Spleen (tissue), 11 donors: ENCODE measurements around the gene RBM38. TPM values are rescaled to one million over a fixed set of nuclear protein-coding genes. Genes with fewer than 3 reads are reported as not detected.
"Not testable (repeated sequence)": the region's sequence is repeated elsewhere in the genome, so short reads cannot be mapped to it uniquely, and the experiment has no call there.

Experiments used
- DNase-seq: peaks from one replicate; pipeline ENCODE4 v3.0.0-alpha.2; 2020
- H3K27ac ChIP-seq, 8 donors: fragments of 200-600 bp; sonication (generic) in 7 of 8; 1 replicate in 4 of 8; 2 replicates in 4 of 8; pipeline versions ENCODE4 v1.5.0 to v1.8.0; 2016 to 2021; ENCODE audit warnings: inconsistent platforms in 4 of 8, mild to moderate bottlenecking in 4 of 8, moderate library complexity in 1 of 8
- H3K27me3 ChIP-seq, 7 donors: fragments of 200-600 bp; sonication (generic) in 6 of 7; replicated peaks in 1 of 7; 1 replicate in 4 of 7; 2 replicates in 3 of 7; pipeline versions ENCODE4 v1.5.0 to v1.8.0; 2016 to 2021; ENCODE audit warnings: inconsistent platforms in 3 of 7, mild to moderate bottlenecking in 1 of 7
- H3K36me3 ChIP-seq, 6 donors: fragments of 200-600 bp; sonication (generic) in 5 of 6; 1 replicate in 4 of 6; 2 replicates in 2 of 6; pipeline versions ENCODE4 v1.5.0 to v1.8.0; 2016 to 2021; ENCODE audit warnings: inconsistent platforms in 2 of 6
- H3K4me1 ChIP-seq, 6 donors: fragments of 200-600 bp; sonication (generic) in 5 of 6; 1 replicate in 3 of 6; 2 replicates in 3 of 6; pipeline versions ENCODE4 v1.5.0 to v1.8.0; 2016 to 2021; ENCODE audit warnings: inconsistent platforms in 3 of 6
- H3K4me3 ChIP-seq, 8 donors: fragments of 200-600 bp; sonication (generic) in 7 of 8; 1 replicate in 4 of 8; 2 replicates in 4 of 8; pipeline versions ENCODE4 v1.5.0 to v1.8.0; 2016 to 2021; ENCODE audit warnings: inconsistent platforms in 4 of 8, mild to moderate bottlenecking in 4 of 8, moderate library complexity in 2 of 8
- H3K9me3 ChIP-seq, 8 donors: fragments of 200-600 bp; sonication (generic) in 7 of 8; 1 replicate in 4 of 8; 2 replicates in 4 of 8; pipeline versions ENCODE4 v1.5.0 to v1.8.0; 2016 to 2021; ENCODE audit warnings: inconsistent platforms in 4 of 8
- CTCF ChIP-seq, 11 experiments: fragments of 200-600 bp in 7 of 11; fragments of 450-650 bp in 4 of 11; sonication (generic) in 4 of 11; IDR thresholded peaks in 8 of 11; conservative IDR thresholded peaks in 3 of 11; 1 replicate in 7 of 11; 2 replicates in 4 of 11; pipeline versions ENCODE4 v1.4.0 to v1.8.0; 2016 to 2021; ENCODE audit warnings: antibody characterized with exemption in 11 of 11, inconsistent platforms in 4 of 11, mild to moderate bottlenecking in 1 of 11
- POLR2A ChIP-seq, 3 donors: fragments of 450-650 bp; IDR thresholded peaks; one replicate each; pipeline ENCODE4 v1.5.1; 2017; ENCODE audit warnings: antibody characterized with exemption in 3 of 3, mild to moderate bottlenecking in 1 of 3
- POLR2AphosphoS5 ChIP-seq, 3 donors: sonication (generic); formaldehyde crosslinking; IDR thresholded peaks; one replicate each; pipeline ENCODE4 v1.5.1; 2017; ENCODE audit warnings: antibody characterized with exemption in 3 of 3
- WGBS, 5 donors: extraction: QIAGEN DNeasy Blood & Tissue Kit in 3 of 5; methylation state at CpG; one replicate each; pipeline versions ENCODE4 v1.1.5 to v1.1.7; 2013 to 2018; 5-methylcytosine and 5-hydroxymethylcytosine counted together
- intact Hi-C: fragments of 100-400 bp; cut with DNase I; formaldehyde crosslinking; loops from one replicate; pipeline ENCODE4 v1.15.0; 2023; ENCODE audit warnings: low total_unique reads
- polyA plus RNA-seq, 3 donors: library from polyadenylated mRNA; stranded (reverse); fragments of 200-250 nt; gene quantifications; one replicate each; pipeline ENCODE4 v1.2.1, GENCODE V29; 2013
- total RNA-seq, 7 donors: library from RNA; depleted of rRNA in 3 of 7; stranded (reverse); fragments of >200 nt in 3 of 7; fragmentation: NEBNext Ultra II Directional in 4 of 7; extraction: Animal tissue kit (Norgen Biotek cat#: 25700) in 4 of 7; gene quantifications; one replicate each; pipeline versions ENCODE4 v1.1.0 to v1.2.1, GENCODE V29; 2016 to 2021
- donor health status: healthy with polysubstance abuse.
- donor health status: DM: no; HTN: no; CAD: no; lungs with moderate emphysema.
- donor health status: DM: no; HTN: no; CAD: no.
- donor health status: Bipolar disorder and iron deficiency.
- donor health status: healthy.
- donor health status: DM: no; HTN: no; CAD: no.
- donor health status: DM: yes; HTN: yes; CAD: no.

Gene RBM38
- total and polyA plus RNA-seq, 10 donors = 48.6 to 120 (median 65.8) TPM

- H3K4me3 ChIP-seq = no peak overlapping the region
- no peaks in the 10 kb centered on the region for H3K27me3 ChIP-seq
- no peaks in the 10 kb centered on the region for H3K36me3 ChIP-seq
- H3K27ac ChIP-seq = no peak overlapping the region
- peak; percentile 54 for DNase-seq
- peaks cover 0 to 26% (median 0%) of the 10 kb centered on the region in 6 donors for H3K4me1 ChIP-seq
- 87 to 94% (median 90%) methylated on average over 11 to 15 of the region's 15 CpGs for WGBS, 5 donors
- intact Hi-C loops = no loop called here
- no peak for TF ChIP-seq CTCF (IDR thresholded peaks at IDR 0.05 in 8 of 11, conservative IDR thresholded peaks at IDR 0.05 in 3 of 11)
- TF ChIP-seq POLR2AphosphoS5 (IDR thresholded peaks at IDR 0.05) = no peak
- no peak for TF ChIP-seq POLR2A (IDR thresholded peaks at IDR 0.05)
- H3K9me3 ChIP-seq = no peaks in the 10 kb centered on the region
Measured at GRCh38 chr20:57416296-57417022, 25.3 kb downstream of the RBM38 start.

- no peaks in the 10 kb centered on the region for H3K9me3 ChIP-seq
- no peak overlapping the region for H3K27ac ChIP-seq
- WGBS, 5 donors = 39 to 58% (median 49%) methylated on average over 6 of the region's 6 CpGs
- DNase-seq = peak; percentile 1
- intact Hi-C loops = no loop called here
- TF ChIP-seq POLR2A (IDR thresholded peaks at IDR 0.05) (no peak), POLR2AphosphoS5 (IDR thresholded peaks at IDR 0.05) (no peak), CTCF (IDR thresholded peaks at IDR 0.05 in 8 of 11, conservative IDR thresholded peaks at IDR 0.05 in 3 of 11) (no peak)
- H3K4me1 ChIP-seq = peaks cover 0 to 19% (median 0%) of the 10 kb centered on the region in 6 donors
- no peaks in the 10 kb centered on the region for H3K27me3 ChIP-seq
- H3K4me3 ChIP-seq = no peak overlapping the region
- no peaks in the 10 kb centered on the region for H3K36me3 ChIP-seq
Measured at GRCh38 chr20:57417051-57417689, 26.0 kb downstream of the RBM38 start.

- H3K27ac ChIP-seq = no peak overlapping the region
- H3K36me3 ChIP-seq = no peaks in the 10 kb centered on the region
- peak; percentile 67 for DNase-seq
- H3K4me1 ChIP-seq = peaks cover 0 to 12% (median 0%) of the 10 kb centered on the region in 6 donors
- H3K9me3 ChIP-seq = no peaks in the 10 kb centered on the region
- no peak overlapping the region for H3K4me3 ChIP-seq
- WGBS, 5 donors = 70 to 79% (median 76%) methylated on average over 17 of the region's 17 CpGs
- TF ChIP-seq POLR2AphosphoS5 (IDR thresholded peaks at IDR 0.05) = no peak
- TF ChIP-seq POLR2A (IDR thresholded peaks at IDR 0.05) = no peak
- TF ChIP-seq CTCF (IDR thresholded peaks at IDR 0.05 in 8 of 11, conservative IDR thresholded peaks at IDR 0.05 in 3 of 11) = no peak
- H3K27me3 ChIP-seq = no peaks in the 10 kb centered on the region
- intact Hi-C loops = no loop called here
Measured at GRCh38 chr20:57417830-57418780, 26.9 kb downstream of the RBM38 start.

- H3K9me3 ChIP-seq, H3K27me3 ChIP-seq, intact Hi-C loops, H3K27ac ChIP-seq, H3K36me3 ChIP-seq, H3K4me3 ChIP-seq: not testable (repeated sequence)
- peaks cover 0 to 24% (median 6%) of the 10 kb centered on the region in 6 donors for H3K4me1 ChIP-seq
- DNase-seq = peak; percentile 16
- 94 to 97% (median 96%) methylated on average over 3 to 4 of the region's 4 CpGs for WGBS, 5 donors
Measured at GRCh38 chr20:57419479-57419878, 28.3 kb downstream of the RBM38 start.
